OCI-LY1 (cell line): ENCODE results near the gene GLS.

Experiments
- CTCF ChIP-seq: fragments of 200-600 bp; sonication (generic), shearing (Covaris generic); IDR thresholded peaks from 2 replicates; pipeline ENCODE4 v1.5.1; 2017; ENCODE audit warnings: mild to moderate bottlenecking, antibody characterized with exemption, low read length, moderate library complexity, mixed read lengths
- EZH2 ChIP-seq: fragments of 200-600 bp; sonication (generic), shearing (Covaris generic); IDR thresholded peaks from 2 replicates; pipeline ENCODE4 v1.8.0; 2017; ENCODE audit warnings: borderline replicate concordance, mixed run types, mild to moderate bottlenecking, antibody characterized with exemption, low read length, moderate library complexity, mixed read lengths

GRCh38 chr2:190920085-190920484 lies 39.5 kb downstream of the GLS start:
- TF ChIP-seq EZH2 (no peak), CTCF (no peak)
